IPS DF 4.7 (cell line): ENCODE data around the gene BPHL.
"Not testable (repeated sequence)": the region's sequence is repeated elsewhere in the genome, so short reads cannot be mapped to it uniquely, and the experiment has no call there.

Experiments used
- DNase-seq: peaks from one replicate; pipeline ENCODE4 v3.0.0-alpha.2; 2013; ENCODE audit warnings: low spot score; ENCODE audit errors: extremely low read depth

Gene BPHL

DNA sequence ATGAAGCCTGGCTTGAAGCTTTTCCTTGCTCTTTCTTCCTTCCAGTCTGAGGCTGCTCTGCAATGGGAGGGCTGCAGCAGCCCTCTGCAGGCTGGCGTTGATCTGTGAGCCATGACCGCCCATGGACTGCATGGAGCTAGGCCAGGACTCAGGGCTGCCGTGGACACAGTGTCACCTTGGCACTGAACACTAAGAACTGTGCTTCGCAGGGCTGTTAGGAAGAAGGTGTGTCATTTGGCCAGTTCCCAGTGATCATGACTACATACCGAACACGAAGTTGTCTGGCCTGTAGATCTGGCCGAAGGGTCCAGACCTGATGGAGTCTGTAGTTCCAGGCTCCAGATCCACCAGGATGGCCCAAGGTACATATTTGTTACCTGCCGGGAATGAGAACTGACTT, 60.2 kb downstream of the BPHL start:
- DNase-seq = not testable (repeated sequence)

DNA sequence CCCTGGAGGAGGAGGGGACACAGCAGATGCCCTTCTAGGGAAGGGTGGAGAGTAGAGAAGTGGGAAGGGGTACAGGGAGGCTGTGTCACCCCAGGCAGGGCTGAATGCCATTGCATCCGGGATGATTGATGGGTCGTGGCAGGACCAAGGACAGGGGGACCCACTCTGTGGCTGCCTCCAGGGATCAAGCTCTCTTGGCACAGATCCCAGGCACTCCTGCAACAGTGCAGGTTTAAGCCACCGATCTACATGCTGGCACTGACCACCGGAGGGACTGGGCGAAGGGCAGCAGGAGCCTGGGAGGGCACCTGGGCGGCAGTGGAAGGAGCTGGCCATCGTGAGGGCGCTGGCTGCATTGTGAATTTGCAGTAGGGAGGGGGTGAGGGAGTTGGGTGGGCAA, 61.4 kb downstream of the BPHL start:
- not testable (repeated sequence) for DNase-seq

DNA sequence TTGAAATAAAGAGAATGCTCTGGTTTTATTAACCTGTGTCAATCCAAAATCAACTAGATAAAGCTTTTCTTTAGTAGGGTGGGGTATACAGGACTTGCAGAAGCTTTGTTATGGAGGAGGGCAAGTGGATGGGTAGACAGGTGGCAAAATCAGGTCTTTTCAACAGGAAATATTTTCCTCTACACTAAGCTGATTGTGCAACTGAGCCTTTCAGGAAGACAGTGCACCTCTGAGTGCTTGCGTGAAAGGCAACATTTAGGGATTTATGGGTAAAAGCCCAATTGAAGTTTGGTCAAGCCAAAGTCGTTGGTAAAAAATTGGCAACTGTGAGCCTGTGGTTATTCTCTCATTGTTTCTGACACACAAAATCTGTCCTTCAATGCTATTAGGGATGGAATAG, 62.6 kb downstream of the BPHL start:
- DNase-seq = no peak

DNA sequence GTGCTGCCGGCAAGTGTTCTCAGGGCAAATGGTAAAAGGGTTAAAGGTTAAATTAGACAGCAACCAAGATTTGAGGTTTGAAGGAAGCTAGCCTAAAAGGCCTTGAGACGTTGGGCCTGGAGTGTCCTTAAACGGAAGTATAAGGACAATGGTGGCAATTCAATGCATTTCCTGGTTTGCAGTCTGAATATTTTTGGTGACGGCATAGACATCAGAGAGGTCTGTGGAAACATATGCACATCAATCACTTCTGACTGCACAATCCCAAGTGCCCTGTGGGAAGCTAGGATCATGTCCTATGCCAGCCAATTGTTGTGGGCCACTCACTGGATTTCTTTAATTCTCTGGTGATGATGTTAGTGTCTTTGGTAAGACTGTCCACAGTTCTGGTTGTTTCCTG, 64.6 kb downstream of the BPHL start:
- no peak for DNase-seq

DNA sequence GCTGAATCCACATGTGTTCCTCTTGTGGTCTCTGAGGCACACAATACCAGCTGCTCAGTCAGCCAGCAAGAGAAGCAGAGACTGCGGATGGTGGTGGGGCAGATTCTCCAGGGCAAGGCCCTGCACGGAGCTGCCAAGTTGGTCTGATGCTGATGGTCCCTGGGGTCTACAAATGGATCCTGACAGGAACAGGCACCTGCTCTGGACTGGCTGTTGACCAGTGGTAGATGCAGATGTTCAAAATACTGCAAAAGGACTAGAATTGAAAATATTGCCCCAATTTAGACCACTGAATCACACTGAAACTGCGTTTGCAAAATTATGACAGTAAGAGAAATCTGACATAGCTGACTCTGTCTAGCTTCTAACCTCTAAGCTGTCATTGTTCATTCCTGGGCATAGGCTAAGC, 68.5 kb downstream of the BPHL start:
- no peak for DNase-seq

DNA sequence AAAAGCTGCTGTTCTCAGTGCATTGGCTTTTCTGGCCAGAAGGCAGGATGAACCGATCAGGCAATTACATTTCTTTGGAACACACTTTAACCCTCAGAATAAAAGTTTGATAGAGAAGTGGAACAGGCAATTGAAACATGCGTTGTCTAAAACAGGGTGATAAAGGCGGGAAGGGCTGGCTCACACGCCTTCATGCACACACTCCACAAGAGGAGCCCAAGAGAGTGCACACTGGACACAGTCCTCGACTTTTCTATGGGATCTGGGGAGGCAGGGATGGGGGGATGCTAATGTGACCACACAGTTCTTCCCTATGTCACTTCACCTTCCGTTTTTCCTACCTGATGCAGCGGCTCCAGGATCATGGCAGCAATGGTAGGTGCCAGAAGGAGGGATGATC, 69.8 kb downstream of the BPHL start:
- DNase-seq = no peak

DNA sequence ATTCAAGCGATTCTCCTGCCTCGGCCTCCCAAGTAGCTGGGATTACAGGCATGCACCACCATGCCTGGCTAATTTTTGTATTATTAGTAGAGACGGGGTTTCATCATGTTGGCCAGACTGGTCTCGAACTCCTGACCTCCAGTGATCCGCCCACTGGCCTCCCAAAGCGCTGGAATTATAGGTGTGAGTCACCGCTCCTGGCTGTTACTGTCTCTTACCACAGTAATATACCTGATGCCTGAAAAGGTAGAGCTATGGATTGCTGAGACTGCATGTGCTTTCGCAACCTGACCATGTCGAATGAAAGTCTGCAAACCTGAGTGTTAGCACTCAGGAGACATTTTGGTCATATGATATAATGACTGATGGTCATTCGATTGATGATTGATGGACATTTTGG, 70.7 kb downstream of the BPHL start:
- not testable (repeated sequence) for DNase-seq

DNA sequence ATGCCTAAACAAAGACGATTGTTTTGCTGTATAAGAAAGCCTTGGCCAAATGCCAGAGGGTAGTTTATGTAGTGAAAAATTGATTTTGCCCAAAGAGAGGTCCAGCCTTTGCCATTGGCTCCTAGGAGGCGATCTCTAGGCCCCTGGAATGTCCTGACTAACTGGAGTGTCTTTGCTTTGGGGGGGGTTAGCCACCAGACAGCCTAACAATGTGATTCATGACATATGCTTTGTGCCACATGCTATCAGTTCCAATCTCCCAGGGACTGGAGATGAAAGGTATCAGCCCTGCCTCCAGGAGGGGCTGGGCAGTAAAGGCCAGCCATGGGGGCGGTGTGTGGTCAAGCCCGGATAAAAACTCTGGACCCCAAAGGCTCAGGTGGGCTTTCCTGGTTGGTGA, 71.5 kb downstream of the BPHL start:
- DNase-seq = no peak

DNA sequence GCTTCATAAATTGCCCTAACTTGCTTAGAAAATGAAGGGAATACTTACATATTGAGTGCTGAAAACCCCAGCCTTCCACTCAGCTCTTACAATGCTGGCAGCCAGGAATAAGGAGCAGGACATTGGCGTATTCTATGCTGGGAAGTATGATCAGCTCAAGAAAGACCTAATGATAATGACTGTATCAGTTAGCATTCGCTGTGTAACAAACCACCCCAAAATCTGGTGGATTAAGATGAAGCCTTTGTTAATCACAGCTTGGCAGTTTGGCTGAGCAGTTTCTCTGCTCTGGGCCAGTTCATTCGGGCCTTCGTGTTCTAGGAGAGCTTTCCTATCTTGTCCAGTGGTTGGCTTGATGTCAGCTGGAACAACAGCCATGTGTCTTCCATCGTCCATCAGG, 72.3 kb downstream of the BPHL start:
- DNase-seq = no peak

DNA sequence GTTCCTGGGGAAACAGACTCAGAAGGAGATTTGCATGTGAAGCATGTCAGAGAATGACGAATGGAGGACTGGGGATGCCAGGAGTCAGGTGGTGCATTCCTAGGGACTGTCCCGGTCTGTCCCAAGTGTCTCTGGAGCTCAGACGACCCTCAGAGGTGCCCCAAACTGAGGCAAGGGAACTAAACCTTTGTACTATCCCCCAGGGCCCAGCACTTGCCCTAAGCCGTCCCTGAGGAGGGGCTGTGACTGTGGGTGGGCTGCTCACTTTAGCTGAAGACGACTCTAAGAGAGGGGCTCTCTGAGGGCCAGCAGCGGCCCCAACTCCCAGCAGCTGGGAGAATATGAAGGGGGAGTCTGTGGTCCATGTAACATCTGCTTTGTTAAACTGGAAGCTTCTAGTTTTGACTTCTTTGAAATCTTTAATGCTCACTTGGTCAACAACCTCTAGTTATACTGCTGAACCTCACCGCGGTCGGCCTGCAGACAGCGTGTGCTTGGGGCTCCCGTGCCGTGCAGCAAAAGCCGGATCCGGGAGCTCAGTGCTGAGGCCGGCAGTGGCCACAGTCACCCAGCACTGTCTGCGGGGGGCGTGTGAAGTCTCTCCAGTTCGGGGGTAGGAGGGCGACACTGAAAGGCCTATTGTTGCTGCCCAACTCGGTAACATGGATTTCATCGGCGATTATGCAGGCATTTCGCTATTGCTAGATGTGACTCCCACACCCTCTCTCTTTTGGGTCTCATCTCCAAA, 74.8 kb downstream of the BPHL start:
- no peak for DNase-seq

DNA sequence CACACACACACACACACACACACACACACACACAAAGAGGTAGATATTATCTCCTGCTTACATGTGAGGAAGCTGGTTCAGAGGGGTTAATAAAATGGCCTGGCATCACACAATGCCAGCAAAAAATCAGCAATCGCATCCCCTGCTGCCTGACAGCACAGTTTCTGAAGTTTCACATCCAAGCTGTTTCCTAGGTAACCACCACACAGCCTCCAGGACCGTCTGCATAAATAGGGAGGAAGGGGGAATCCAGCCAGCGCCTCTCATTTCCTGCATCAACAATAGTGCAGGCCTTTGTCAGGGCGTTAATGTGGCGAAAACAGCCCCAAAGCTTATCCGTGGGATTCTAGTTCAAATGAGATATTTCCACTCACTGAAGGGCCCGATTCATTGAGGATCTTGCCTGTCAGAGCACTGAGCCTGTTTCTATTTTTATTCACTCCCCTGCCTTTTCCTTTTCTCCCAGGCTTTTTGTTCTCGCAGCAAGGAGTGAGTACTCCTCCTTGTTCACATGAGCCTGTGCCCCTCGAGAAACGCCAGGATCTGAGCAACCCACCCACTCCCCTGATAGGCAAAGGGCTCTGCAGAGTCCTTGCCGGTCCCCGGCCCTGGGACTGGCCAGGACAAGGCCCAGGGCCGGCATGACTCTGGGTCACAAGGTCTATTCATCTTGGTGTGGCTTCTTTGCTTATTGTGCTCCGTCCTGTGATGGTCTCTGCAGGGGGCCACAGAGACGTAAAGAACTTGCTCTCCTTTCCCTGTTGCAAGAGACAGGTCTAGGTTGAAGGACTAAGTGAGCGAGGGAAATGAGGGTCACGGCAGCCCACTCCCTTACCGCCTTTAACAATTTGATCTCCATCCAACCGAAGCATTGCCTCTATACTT, 76.3 kb downstream of the BPHL start:
- no peak for DNase-seq

DNA sequence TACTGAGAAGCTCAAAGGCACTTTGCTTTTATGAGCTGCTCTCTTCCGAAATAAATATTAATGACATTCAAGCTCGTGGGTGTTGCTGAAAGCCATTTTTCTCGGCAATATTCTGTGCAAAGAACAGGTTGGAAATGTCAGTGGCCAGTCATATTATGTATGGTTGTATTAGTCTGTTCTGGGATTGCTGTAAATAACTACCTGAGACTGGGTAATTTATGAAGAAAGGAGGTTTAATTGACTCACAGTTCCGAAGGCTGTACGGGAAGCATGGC, 76.8 kb downstream of the BPHL start:
- no peak for DNase-seq

DNA sequence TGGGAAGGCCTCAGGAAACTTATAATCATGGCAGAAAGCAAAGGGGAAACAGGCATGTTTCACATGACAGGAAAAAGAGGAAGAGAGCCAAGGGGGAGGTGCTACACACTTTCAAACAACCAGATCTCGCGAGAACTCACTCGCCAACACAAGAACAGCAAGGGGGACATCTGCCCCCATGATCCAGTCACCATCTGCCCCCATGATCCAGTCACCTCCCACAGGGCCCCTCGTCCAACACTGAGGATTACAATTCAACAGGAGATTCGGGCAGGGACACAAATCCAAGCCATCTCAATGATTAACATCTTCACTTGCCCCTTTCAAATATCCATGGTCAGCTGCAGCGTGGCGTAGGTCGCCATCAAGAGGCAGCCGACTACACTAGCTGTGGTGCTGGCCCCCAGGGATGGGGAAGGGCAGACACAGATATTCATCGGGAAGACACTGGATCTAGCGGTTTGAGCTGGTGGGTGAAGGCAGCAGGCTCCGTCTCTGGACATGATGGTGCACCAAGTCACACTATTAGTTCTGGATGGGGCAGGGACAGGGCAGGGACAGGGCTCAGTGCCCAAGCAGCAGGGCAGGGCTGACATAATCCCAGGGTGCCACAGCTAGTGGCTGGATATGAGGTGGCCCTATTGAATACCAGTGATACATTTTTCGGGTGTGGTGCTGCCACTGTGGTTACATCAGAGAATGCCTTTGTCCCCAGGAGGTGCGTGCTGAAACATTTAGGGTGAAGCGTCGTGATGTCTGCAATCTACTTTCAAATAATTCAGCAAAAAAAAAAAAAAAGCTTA, 77.4 kb downstream of the BPHL start:
- DNase-seq = no peak

DNA sequence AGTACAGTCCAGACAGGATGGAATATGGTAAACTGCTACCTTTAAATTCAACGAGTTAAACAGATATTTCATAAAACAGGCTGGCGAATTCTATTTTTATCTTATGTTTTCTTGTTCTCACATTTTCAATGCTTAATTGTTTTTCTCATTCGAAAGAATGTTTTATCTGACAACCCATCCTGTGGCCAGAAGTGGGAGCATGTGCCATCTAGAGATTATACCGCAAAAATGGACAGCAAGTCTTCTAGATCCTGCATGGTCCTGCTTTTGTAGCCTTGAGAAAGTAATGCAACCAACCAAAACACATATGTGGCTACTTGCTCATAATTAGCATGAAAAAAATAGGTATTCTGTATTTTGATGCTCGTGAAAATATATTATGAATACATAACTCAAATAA, 78.3 kb downstream of the BPHL start:
- no peak for DNase-seq

DNA sequence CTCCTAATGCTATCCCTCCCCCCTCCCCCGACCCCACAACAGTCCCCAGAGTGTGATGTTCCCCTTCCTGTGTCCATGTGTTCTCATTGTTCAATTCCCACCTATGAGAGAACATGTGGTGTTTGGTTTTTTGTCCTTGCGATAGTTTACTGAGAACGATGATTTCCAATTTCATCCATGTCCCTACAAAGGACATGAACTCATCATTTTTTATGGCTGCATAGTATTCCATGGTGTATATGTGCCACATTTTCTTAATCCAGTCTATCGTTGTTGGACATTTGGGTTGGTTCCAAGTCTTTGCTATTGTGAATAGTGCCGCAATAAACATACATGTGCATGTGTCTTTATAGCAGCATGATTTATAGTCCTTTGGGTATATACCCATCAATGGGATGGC, 79.2 kb downstream of the BPHL start:
- not testable (repeated sequence) for DNase-seq

DNA sequence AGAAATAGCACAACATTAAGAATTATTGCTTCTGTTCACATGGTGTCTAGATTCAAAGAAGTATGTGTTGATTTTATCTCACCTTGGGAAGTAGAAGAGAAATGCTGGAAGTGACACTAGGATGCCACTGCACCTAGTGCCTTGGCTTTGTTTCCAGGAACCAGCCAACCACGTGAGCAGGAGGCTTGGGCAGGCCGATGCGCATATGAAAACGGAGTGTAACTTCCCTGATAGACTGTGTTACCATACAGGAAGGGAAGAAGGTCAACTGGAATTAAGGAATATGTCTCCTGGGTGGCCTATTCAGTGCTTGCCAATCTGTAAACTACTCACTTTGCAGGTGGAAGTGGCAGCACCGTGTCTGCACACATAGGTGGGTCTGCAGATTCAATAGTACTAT, 80.9 kb downstream of the BPHL start:
- DNase-seq = no peak

DNA sequence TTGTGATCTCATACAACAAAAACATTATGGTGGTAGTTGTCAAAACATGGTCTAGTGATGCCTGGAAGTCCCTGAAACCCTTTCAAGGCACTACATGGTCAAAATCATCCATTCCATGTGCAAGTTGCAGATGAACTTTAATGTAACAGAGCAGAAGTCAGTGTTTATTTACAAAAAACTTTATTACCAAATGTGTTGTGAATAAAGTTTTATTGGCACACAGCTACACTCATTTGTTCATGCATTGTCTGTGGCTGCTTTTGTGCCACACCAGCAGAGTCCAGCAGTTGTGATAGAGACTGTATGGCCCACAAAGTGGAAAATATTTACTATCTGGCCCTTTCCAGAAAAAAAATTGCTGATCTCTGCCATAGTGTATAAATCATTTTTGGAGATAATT, 82.2 kb downstream of the BPHL start:
- no peak for DNase-seq

DNA sequence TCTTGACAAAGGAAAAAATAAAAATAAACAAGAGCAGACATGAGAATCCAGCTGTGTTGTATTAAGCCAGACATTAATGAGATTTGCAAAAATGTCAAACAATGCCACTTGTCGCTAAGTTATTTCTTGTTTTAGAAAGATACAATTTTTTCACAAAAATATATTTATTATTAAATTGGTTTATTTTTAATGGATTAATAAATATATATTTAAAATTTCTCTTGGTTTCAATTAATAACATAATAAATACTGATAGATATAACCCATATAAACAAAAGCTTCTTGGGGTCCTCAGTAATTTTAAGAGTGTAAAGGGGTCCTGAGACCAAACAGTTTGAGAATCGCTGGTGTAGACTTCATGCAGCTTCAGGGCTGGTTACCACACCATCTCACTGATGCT, 82.9 kb downstream of the BPHL start:
- DNase-seq = no peak
